ENCODE data around the gene HECA. TPM values are rescaled to one million over a fixed set of nuclear protein-coding genes. Genes with fewer than 3 reads are reported as not detected.

HECA gene
- total RNA-seq, 4 donors from 2014 or later, result 31.9 to 39.3 (median 35.7) TPM

DNA sequence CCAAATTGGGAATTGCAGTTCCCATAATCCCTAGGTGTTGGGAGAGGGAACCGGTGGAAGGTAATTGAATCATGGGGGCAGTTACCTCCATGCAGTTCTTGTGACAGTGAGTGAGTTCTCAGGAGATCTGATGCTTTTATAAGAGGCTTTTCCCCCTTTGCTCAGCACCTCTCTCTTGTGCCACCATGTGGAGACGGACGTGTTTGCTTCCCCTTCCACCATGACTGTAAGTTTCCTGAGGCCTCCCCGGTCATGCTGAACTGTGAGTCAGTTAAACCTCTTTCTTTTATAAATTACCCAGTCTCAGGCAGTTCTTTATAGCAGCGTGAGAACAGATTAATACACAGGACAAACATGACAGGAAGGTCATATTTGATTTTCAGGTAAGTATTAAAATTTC is 25.3 kb upstream of the HECA start:
- no peaks in the 10 kb centered on the region for H3K27me3 ChIP-seq
- H3K36me3 ChIP-seq, result no peaks in the 10 kb centered on the region
- DNase-seq (ENCODE audit: low spot score in 2 of 2), result no peak
- H3K9me3 ChIP-seq, result no peaks in the 10 kb centered on the region
- 60 to 64% methylated on average over 5 of the region's 5 CpGs for WGBS, 2 donors
- no peaks in the 10 kb centered on the region for H3K4me1 ChIP-seq
- no peak overlapping the region for H3K27ac ChIP-seq
- no peak overlapping the region for H3K4me3 ChIP-seq
- TF ChIP-seq, protein P1, sequence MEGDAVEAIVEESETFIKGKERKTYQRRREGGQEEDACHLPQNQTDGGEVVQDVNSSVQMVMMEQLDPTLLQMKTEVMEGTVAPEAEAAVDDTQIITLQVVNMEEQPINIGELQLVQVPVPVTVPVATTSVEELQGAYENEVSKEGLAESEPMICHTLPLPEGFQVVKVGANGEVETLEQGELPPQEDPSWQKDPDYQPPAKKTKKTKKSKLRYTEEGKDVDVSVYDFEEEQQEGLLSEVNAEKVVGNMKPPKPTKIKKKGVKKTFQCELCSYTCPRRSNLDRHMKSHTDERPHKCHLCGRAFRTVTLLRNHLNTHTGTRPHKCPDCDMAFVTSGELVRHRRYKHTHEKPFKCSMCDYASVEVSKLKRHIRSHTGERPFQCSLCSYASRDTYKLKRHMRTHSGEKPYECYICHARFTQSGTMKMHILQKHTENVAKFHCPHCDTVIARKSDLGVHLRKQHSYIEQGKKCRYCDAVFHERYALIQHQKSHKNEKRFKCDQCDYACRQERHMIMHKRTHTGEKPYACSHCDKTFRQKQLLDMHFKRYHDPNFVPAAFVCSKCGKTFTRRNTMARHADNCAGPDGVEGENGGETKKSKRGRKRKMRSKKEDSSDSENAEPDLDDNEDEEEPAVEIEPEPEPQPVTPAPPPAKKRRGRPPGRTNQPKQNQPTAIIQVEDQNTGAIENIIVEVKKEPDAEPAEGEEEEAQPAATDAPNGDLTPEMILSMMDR (IDR thresholded peaks at IDR 0.05), result no peak
- TF ChIP-seq EP300 (IDR thresholded peaks at IDR 0.05) (no peak), POLR2A (IDR thresholded peaks at IDR 0.05) (no peak)

- Histone ChIP-seq H3K4me3 (no peak overlapping the region), H3K9me3 (no peaks in the 10 kb centered on the region), H3K27ac (no peak overlapping the region), H3K4me1 (no peaks in the 10 kb centered on the region), H3K27me3 (no peaks in the 10 kb centered on the region), H3K36me3 (no peaks in the 10 kb centered on the region)
- TF ChIP-seq POLR2A (IDR thresholded peaks at IDR 0.05) (no peak), EP300 (IDR thresholded peaks at IDR 0.05) (no peak)
- TF ChIP-seq, protein P1 (IDR thresholded peaks at IDR 0.05), result no peak
- no peak for DNase-seq (ENCODE audit: low spot score in 2 of 2)
- WGBS, 2 donors, result 73 to 78% methylated on average over 3 of the region's 3 CpGs
These were observed 22.7 kb upstream of the HECA start for GRCh38 chr6:139112146-139112545.

- no peaks in the 10 kb centered on the region for H3K4me1 ChIP-seq
- TF ChIP-seq, protein P1 (IDR thresholded peaks at IDR 0.05), result no peak
- TF ChIP-seq POLR2A (IDR thresholded peaks at IDR 0.05) (no peak), EP300 (IDR thresholded peaks at IDR 0.05) (no peak)
- H3K27ac ChIP-seq, result no peak overlapping the region
- no peaks in the 10 kb centered on the region for H3K9me3 ChIP-seq
- no peak overlapping the region for H3K4me3 ChIP-seq
- H3K36me3 ChIP-seq, result no peaks in the 10 kb centered on the region
- 50 to 55% methylated on average over 7 of the region's 7 CpGs for WGBS, 2 donors
- no peak for DNase-seq (ENCODE audit: low spot score in 2 of 2)
- H3K27me3 ChIP-seq, result no peaks in the 10 kb centered on the region
These were observed 22.3 kb upstream of the HECA start for GRCh38 chr6:139112561-139112960.

- no peak for DNase-seq (ENCODE audit: low spot score in 2 of 2)
- Histone ChIP-seq H3K36me3 (no peaks in the 10 kb centered on the region), H3K9me3 (peaks cover 0 to 10% (median 0%) of the 10 kb centered on the region in 4 donors), H3K4me3 (no peak overlapping the region), H3K27ac (no peak overlapping the region), H3K4me1 (no peaks in the 10 kb centered on the region), H3K27me3 (no peaks in the 10 kb centered on the region)
- WGBS, 2 donors, result 61 to 66% methylated on average over 3 of the region's 3 CpGs
- TF ChIP-seq EP300 (IDR thresholded peaks at IDR 0.05) (no peak), POLR2A (IDR thresholded peaks at IDR 0.05) (no peak)
- TF ChIP-seq, protein P1 (IDR thresholded peaks at IDR 0.05), result no peak
These were observed 20.1 kb upstream of the HECA start for GRCh38 chr6:139114746-139115145.

DNA sequence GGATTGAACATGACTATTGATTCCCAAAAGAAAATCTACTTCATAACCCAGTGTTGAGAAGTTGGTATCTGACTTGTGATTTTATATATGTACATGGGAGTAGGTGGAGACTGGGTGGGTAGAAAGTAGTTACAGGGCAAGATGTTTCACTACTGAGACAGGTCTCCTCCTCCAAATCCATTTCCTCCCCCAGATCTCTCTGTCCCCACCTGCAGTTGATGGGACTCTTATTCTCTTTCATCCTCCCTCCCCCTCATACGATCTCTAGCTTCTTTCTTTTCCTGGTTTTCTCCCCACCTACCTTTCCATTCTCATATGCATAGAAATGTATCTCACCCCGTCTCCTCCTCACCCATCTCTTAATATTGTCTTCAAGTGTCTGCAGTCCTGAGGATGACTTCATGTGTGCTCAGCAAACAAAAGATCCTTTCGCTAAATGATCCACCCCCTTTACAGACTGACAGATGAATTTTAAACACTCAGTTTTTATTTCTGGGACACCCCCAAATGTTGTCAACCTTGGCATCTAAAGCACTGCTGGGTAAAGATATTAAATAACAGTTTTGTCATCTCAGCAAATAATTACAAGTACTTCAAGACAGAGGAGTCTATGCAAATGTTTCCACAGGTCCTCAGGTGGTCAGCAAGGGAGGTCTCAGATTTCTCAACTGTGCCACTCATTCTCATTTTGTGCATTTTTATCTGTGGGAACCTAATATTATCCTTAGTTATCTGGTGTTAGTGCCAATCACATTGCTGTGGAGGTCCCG is 18.7 kb upstream of the HECA start:
- WGBS, 2 donors, result 79 to 83% methylated on average over 4 of the region's 4 CpGs
- TF ChIP-seq, protein P1 (IDR thresholded peaks at IDR 0.05), result no peak
- TF ChIP-seq EP300 (IDR thresholded peaks at IDR 0.05) (no peak), POLR2A (IDR thresholded peaks at IDR 0.05) (no peak)
- Histone ChIP-seq H3K27ac (no peak overlapping the region), H3K4me3 (no peak overlapping the region), H3K4me1 (no peaks in the 10 kb centered on the region), H3K27me3 (no peaks in the 10 kb centered on the region), H3K9me3 (peaks cover 0 to 12% (median 0%) of the 10 kb centered on the region in 4 donors), H3K36me3 (no peaks in the 10 kb centered on the region)
- no peak for DNase-seq (ENCODE audit: low spot score in 2 of 2)
